Measurements from ENCODE around the gene NAA25.
"Not testable (repeated sequence)": the region's sequence is repeated elsewhere in the genome, so short reads cannot be mapped to it uniquely, and the experiment has no call there.

NAA25 gene

GRCh38 chr12:112012775-112013600, 95.6 kb downstream of the NAA25 start, which contains the start of the genes ERP29 and TMEM116:
Gene ERP29 (plus strand): TSS chr12:112013426. CDS start chr12:112013466, 40 bp downstream.
Gene TMEM116 (minus strand): TSS chr12:112013165. CDS start chr12:112005270, 7,895 bp downstream.
- no peak for TF ChIP-seq Cebpa-rat (IDR thresholded peaks at IDR 0.05)
- H3K9me3 ChIP-seq: peaks cover 11% of the 10 kb centered on the region; the same call in 1 of the 2 replicates
- peaks cover 53% of the 10 kb centered on the region for H3K4me1 ChIP-seq
- no peaks in the 10 kb centered on the region for H3K27me3 ChIP-seq
- peaks cover 42% of the 10 kb centered on the region for H3K36me3 ChIP-seq
- peak within 1 kb of the TSS; percentile 98 for H3K27ac ChIP-seq
- peak within 1 kb of the TSS; percentile 97 for H3K4me2 ChIP-seq
- peak within 1 kb of the TSS; percentile 99 for H3K4me3 ChIP-seq
- H3K9ac ChIP-seq: peak within 1 kb of the TSS; percentile 98
- H4K20me1 ChIP-seq: peaks cover 39% of the 10 kb centered on the region

GRCh38 chr12:112011685-112012084, 96.9 kb downstream of the NAA25 start:
- peaks cover 11% of the 10 kb centered on the region; the same call in 1 of the 2 replicates for H3K9me3 ChIP-seq
- H3K36me3 ChIP-seq: peaks cover 29% of the 10 kb centered on the region
- peak overlapping the region; percentile 98 for H3K27ac ChIP-seq
- H3K27me3 ChIP-seq: no peaks in the 10 kb centered on the region
- peaks cover 26% of the 10 kb centered on the region for H4K20me1 ChIP-seq
- H3K9ac ChIP-seq: peak overlapping the region; percentile 96
- peak overlapping the region; percentile 97 for H3K4me2 ChIP-seq
- H3K4me1 ChIP-seq: peaks cover 66% of the 10 kb centered on the region
- TF ChIP-seq Cebpa-rat (IDR thresholded peaks at IDR 0.05): no peak
- H3K4me3 ChIP-seq: peak overlapping the region; percentile 99

- Histone ChIP-seq H3K4me2 (peak overlapping the region; percentile 97), H3K36me3 (peaks cover 19% of the 10 kb centered on the region), H3K4me1 (peaks cover 74% of the 10 kb centered on the region), H3K9me3 (peaks cover 11% of the 10 kb centered on the region; the same call in 1 of the 2 replicates), H3K9ac (no peak overlapping the region), H3K4me3 (no peak overlapping the region), H3K27me3 (no peaks in the 10 kb centered on the region), H3K27ac (no peak overlapping the region), H4K20me1 (peaks cover 16% of the 10 kb centered on the region)
- TF ChIP-seq Cebpa-rat (IDR thresholded peaks at IDR 0.05): no peak
Observed at GRCh38 chr12:112010415-112011344, 97.9 kb downstream of the NAA25 start.

DNA sequence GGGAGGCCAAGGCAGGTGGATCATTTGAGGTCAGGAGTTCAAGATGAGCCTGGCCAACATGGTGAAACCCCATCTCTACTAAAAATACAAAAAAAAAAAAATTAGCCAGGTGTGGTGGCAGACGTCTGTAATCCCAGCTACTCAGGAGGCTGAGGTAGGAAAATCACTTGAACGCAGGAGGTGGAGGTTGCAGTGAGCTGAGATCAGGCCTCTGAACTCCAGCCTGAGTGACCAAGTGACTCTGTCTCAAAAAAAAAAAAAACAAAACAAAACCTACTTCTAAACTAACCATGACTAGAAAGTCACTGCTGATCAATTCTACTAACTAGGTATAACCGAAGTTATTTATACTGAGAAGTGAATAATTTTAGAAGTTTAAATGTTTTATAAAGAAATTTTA, 99.0 kb downstream of the NAA25 start:
- not testable (repeated sequence) for H3K4me3 ChIP-seq, H3K4me2 ChIP-seq, H4K20me1 ChIP-seq, H3K27me3 ChIP-seq, H3K9ac ChIP-seq, H3K27ac ChIP-seq
- Histone ChIP-seq H3K36me3 (peaks cover 13% of the 10 kb centered on the region), H3K9me3 (peaks cover 11% of the 10 kb centered on the region; the same call in 1 of the 2 replicates), H3K4me1 (peaks cover 74% of the 10 kb centered on the region)

GRCh38 chr12:112008918-112009317, 99.7 kb downstream of the NAA25 start:
- H3K4me2 ChIP-seq: peak overlapping the region; percentile 64; the same call in 1 of the 2 replicates
- H4K20me1 ChIP-seq: no peaks in the 10 kb centered on the region
- TF ChIP-seq Cebpa-rat (IDR thresholded peaks at IDR 0.05): no peak

GRCh38 chr12:112007945-112008344, 100.6 kb downstream of the NAA25 start:
- Histone ChIP-seq H3K36me3 (peaks cover 19% of the 10 kb centered on the region), H3K4me2 (peak overlapping the region; percentile 64), H3K27me3 (no peaks in the 10 kb centered on the region), H4K20me1 (no peaks in the 10 kb centered on the region), H3K4me1 (peaks cover 81% of the 10 kb centered on the region), H3K4me3 (no peak overlapping the region), H3K27ac (0 out of 2 replicates have a peak overlapping the region, but pooled peaks have one; percentile 29), H3K9ac (peak overlapping the region; percentile 30; the same call in 1 of the 2 replicates), H3K9me3 (peaks cover 11% of the 10 kb centered on the region; the same call in 1 of the 2 replicates)
- TF ChIP-seq Cebpa-rat (IDR thresholded peaks at IDR 0.05): no peak

More at GRCh38 chr12:112008918-112009317, 99.7 kb downstream of the NAA25 start:
- Histone ChIP-seq H3K4me1 (peaks cover 79% of the 10 kb centered on the region), H3K36me3 (peaks cover 17% of the 10 kb centered on the region), H3K27ac (no peak overlapping the region), H3K9me3 (peaks cover 11% of the 10 kb centered on the region; the same call in 1 of the 2 replicates), H3K4me3 (no peak overlapping the region), H3K27me3 (no peaks in the 10 kb centered on the region), H3K9ac (no peak overlapping the region)

GRCh38 chr12:112005419-112006395, 102.9 kb downstream of the NAA25 start:
- no peak overlapping the region for H3K4me3 ChIP-seq
- H3K4me1 ChIP-seq: peaks cover 82% of the 10 kb centered on the region
- peak overlapping the region; percentile 28 for H3K4me2 ChIP-seq
- 0 out of 2 replicates have a peak overlapping the region, but pooled peaks have one; percentile 27 for H3K27ac ChIP-seq
- peaks cover 14% of the 10 kb centered on the region for H3K36me3 ChIP-seq
- H3K27me3 ChIP-seq: no peaks in the 10 kb centered on the region
- TF ChIP-seq Cebpa-rat (IDR thresholded peaks at IDR 0.05): no peak
- no peak overlapping the region for H3K9ac ChIP-seq
- no peaks in the 10 kb centered on the region for H4K20me1 ChIP-seq
- peaks cover 6% of the 10 kb centered on the region; the same call in 1 of the 2 replicates for H3K9me3 ChIP-seq

DNA sequence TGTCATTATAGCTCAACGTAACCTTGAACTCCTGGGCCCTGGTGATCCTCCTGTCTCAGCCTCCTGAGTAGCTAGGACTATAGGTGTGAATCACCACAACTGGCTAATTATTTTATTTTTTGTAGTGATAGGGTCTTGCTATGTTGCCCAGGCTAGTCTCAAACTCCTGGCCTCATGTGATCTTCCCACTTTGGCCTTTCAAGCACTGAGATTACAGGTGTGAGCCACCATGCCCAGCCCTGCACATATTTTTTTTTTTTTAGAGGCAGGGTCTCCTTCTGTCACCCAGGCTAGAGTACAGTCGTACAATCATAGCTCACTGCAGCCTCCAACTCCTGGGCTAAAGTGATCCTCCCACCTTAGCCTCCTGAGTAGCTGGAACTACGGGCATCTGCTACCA, 104.5 kb downstream of the NAA25 start:
- H3K9ac ChIP-seq: no peak overlapping the region
- H3K4me3 ChIP-seq: no peak overlapping the region
- H3K36me3 ChIP-seq: peaks cover 6% of the 10 kb centered on the region; the same call in 1 of the 2 replicates
- TF ChIP-seq Cebpa-rat (IDR thresholded peaks at IDR 0.05): no peak
- no peaks in the 10 kb centered on the region for H4K20me1 ChIP-seq
- H3K4me1 ChIP-seq: peaks cover 89% of the 10 kb centered on the region
- no peaks in the 10 kb centered on the region for H3K27me3 ChIP-seq
- no peak overlapping the region for H3K27ac ChIP-seq
- H3K4me2 ChIP-seq: no peak overlapping the region
- H3K9me3 ChIP-seq: no peaks in the 10 kb centered on the region

All from BLaER1 (cell line).